ENCODE results near the gene MPHOSPH8. TPM values are rescaled to one million over a fixed set of nuclear protein-coding genes. Genes with fewer than 3 reads are reported as not detected.

MPHOSPH8 gene
- total and polyA plus RNA-seq, 7 donors: 9.0 to 20.6 (median 12.1) TPM

- no peak overlapping the region for H3K4me3 ChIP-seq
- peaks cover 4% of the 10 kb centered on the region for H3K4me1 ChIP-seq
- TF ChIP-seq CTCF (IDR thresholded peaks at IDR 0.05): no peak
- no peaks in the 10 kb centered on the region for H3K36me3 ChIP-seq (ENCODE audit: insufficient read depth in 1 of 2, low read depth in 1 of 2)
- intact Hi-C loops (cut with DNase I): no loop called here
- H3K27ac ChIP-seq: no peak overlapping the region
- no peak for ATAC-seq
- H3K27me3 ChIP-seq (ENCODE audit: insufficient read depth in 3 of 3, low read length in 2 of 3): peaks cover 0 to 34% (median 8%) of the 10 kb centered on the region in 3 donors
- DNase-seq: no peak
- no peaks in the 10 kb centered on the region for H3K9me3 ChIP-seq
These were observed 27.3 kb upstream of the MPHOSPH8 start for GRCh38 chr13:19606152-19606551.

- TF ChIP-seq CTCF (IDR thresholded peaks at IDR 0.05): no peak
- WGBS, 3 donors: 92 to 93% (median 92%) methylated on average over 2 of the region's 2 CpGs
- Histone ChIP-seq H3K27ac (no peak overlapping the region), H3K9me3 (no peaks in the 10 kb centered on the region), H3K27me3 (ENCODE audit: insufficient read depth in 3 of 3, low read length in 2 of 3) (peaks cover 0 to 29% (median 5%) of the 10 kb centered on the region in 3 donors), H3K36me3 (ENCODE audit: insufficient read depth in 1 of 2, low read depth in 1 of 2) (no peaks in the 10 kb centered on the region), H3K4me3 (no peak overlapping the region), H3K4me1 (no peaks in the 10 kb centered on the region)
- intact Hi-C loops (cut with DNase I): no loop called here
- ATAC-seq (no peak), DNase-seq (no peak)
These were observed 26.7 kb upstream of the MPHOSPH8 start for GRCh38 chr13:19606737-19607136.

- no peak for ATAC-seq
- intact Hi-C loops (cut with DNase I): no loop called here
- peaks cover 0 to 20% (median 4%) of the 10 kb centered on the region in 3 donors for H3K27me3 ChIP-seq (ENCODE audit: insufficient read depth in 3 of 3, low read length in 2 of 3)
- no peak overlapping the region for H3K27ac ChIP-seq
- 94 to 95% (median 95%) methylated on average over 10 of the region's 10 CpGs for WGBS, 3 donors
- no peak for TF ChIP-seq CTCF (IDR thresholded peaks at IDR 0.05)
- no peak overlapping the region for H3K4me3 ChIP-seq
- H3K4me1 ChIP-seq: no peaks in the 10 kb centered on the region
- no peaks in the 10 kb centered on the region for H3K9me3 ChIP-seq
- H3K36me3 ChIP-seq (ENCODE audit: insufficient read depth in 1 of 2, low read depth in 1 of 2): no peaks in the 10 kb centered on the region
- no peak for DNase-seq
These were observed 25.9 kb upstream of the MPHOSPH8 start for GRCh38 chr13:19607523-19608078.

GRCh38 chr13:19618977-19619376, 14.5 kb upstream of the MPHOSPH8 start:
- Histone ChIP-seq H3K36me3 (ENCODE audit: insufficient read depth in 1 of 2, low read depth in 1 of 2) (no peaks in the 10 kb centered on the region), H3K9me3 (peaks cover 6% of the 10 kb centered on the region), H3K4me1 (no peaks in the 10 kb centered on the region), H3K27ac (no peak overlapping the region), H3K4me3 (no peak overlapping the region), H3K27me3 (ENCODE audit: insufficient read depth in 3 of 3, low read length in 2 of 3) (no peaks in the 10 kb centered on the region)
- no peak for ATAC-seq
- DNase-seq: no peak
- no peak for TF ChIP-seq CTCF (IDR thresholded peaks at IDR 0.05)
- WGBS, 3 donors: 75 to 85% (median 77%) methylated on average over 4 of the region's 4 CpGs
- intact Hi-C loops (cut with DNase I): no loop called here

- H3K4me1 ChIP-seq: no peaks in the 10 kb centered on the region
- ATAC-seq (no peak), DNase-seq (no peak)
- intact Hi-C loops (cut with DNase I): no loop called here
- H3K36me3 ChIP-seq (ENCODE audit: insufficient read depth in 1 of 2, low read depth in 1 of 2): no peaks in the 10 kb centered on the region
- H3K27me3 ChIP-seq (ENCODE audit: insufficient read depth in 3 of 3, low read length in 2 of 3): no peaks in the 10 kb centered on the region
- H3K4me3 ChIP-seq: no peak overlapping the region
- H3K27ac ChIP-seq: no peak overlapping the region
- no peak for TF ChIP-seq CTCF (IDR thresholded peaks at IDR 0.05)
- H3K9me3 ChIP-seq: peaks cover 6% of the 10 kb centered on the region
- 40 to 48% (median 45%) methylated on average over 3 of the region's 3 CpGs for WGBS, 3 donors
These were observed 11.3 kb upstream of the MPHOSPH8 start for GRCh38 chr13:19622193-19622592.

Data from psoas muscle (tissue), 8 donors.